ENCODE data around the gene HCLS1. TPM values are rescaled to one million over a fixed set of nuclear protein-coding genes. Genes with fewer than 3 reads are reported as not detected.

The HCLS1 gene
- total and polyA plus RNA-seq, 2 of the 8 experiments (the other 6 are each of a cell fraction or from before 2014, with no cell fraction given) = 0.53 to 1.3 TPM

DNA sequence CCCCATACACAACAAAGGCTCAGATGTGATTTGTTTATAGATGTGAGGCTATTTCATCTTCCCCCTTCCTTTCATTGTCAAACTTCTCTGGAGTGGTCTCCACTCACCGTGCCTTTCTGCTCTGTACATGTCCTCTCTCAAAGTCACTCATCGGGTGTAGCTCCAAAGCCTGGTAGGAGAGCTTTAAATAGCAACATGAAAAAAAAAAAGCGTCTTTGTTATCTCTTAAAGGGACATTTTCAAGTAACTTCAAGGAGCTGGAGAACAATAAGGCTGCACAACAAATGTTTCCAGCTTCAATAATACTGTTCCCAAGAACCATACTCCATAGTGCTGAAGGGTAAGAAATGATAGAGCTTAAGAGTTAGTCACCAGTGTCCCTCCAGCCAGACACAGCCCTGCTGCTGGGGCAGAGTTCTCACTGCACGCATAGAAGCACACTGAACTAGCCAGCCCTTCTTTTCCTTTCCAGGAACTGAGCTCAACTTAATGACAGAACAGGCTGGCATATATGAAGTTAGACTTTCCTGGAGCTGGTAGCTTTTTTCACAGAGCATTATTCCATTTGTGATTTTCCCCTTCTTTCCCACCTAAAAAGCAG lies 59.4 kb downstream of the HCLS1 start:
- 73% methylated on average over 4 of the region's 4 CpGs; no CpG with 5 or more reads in 1 of the 2 experiments for WGBS, 2 experiments (ENCODE audit: extremely low coverage in 1 of 2, insufficient coverage in 1 of 2, insufficient read length in 1 of 2, insufficient replicate concordance in 2 of 2, low coverage in 1 of 2, low lambda C conversion rate in 2 of 2, missing lambda C conversion rate in 1 of 2)
- Histone ChIP-seq H3K79me2 (ENCODE audit: control insufficient read depth in 1 of 2, insufficient read depth in 2 of 2, low read length in 2 of 2) (no peaks in the 10 kb centered on the region), H3K27ac (ENCODE audit: low read depth, low read length) (no peak overlapping the region), H3K9ac (replicated peaks in 1 of 4; ENCODE audit: extremely low read depth in 1 of 4, low read depth in 3 of 4, low read length in 3 of 4) (no peak overlapping the region), H4K20me1 (replicated peaks in 1 of 2; ENCODE audit: control insufficient read depth in 1 of 2, insufficient read depth in 2 of 2, low read length in 2 of 2) (no peaks in the 10 kb centered on the region), H4K91ac (replicated peaks; ENCODE audit: insufficient read length, low read length) (no peak overlapping the region), H2AFZ (ENCODE audit: low read length) (peak overlapping the region; percentile 60; the same call in 1 of the 2 replicates), H2AK5ac (ENCODE audit: low read depth, low read length) (no peak overlapping the region), H4K8ac (ENCODE audit: extremely low read depth, insufficient read depth, low read length) (no peak overlapping the region), H3K14ac (ENCODE audit: insufficient read length) (no peak overlapping the region), H3K4me3 (ENCODE audit: extremely low read depth in 1 of 4, insufficient read depth in 2 of 4, low read depth in 3 of 4, low read length in 4 of 4) (no peak overlapping the region), H3K23ac (ENCODE audit: insufficient read length) (no peak overlapping the region), H2BK15ac (ENCODE audit: low read length) (no peak overlapping the region), H3K23me2 (ENCODE audit: low read depth, low read length) (no peaks in the 10 kb centered on the region), H4K5ac (ENCODE audit: insufficient read length, low read depth, low read length) (no peak overlapping the region), H2BK5ac (ENCODE audit: low read depth, low read length) (peak overlapping the region; percentile 4; the same call in 1 of the 2 replicates), H3K4me2 (ENCODE audit: insufficient read depth in 1 of 2, low read depth in 2 of 2, low read length in 2 of 2) (no peak overlapping the region), H3K27me3 (replicated peaks in 1 of 4; ENCODE audit: control insufficient read depth in 3 of 4, extremely low read depth in 1 of 4, insufficient read depth in 3 of 4, low read length in 3 of 4) (no peaks in the 10 kb centered on the region), H3K79me1 (ENCODE audit: low read depth, low read length) (no peaks in the 10 kb centered on the region), H3K9me3 (ENCODE audit: insufficient read depth in 2 of 2, low read depth in 1 of 2, low read length in 1 of 2) (no peaks in the 10 kb centered on the region), H3K18ac (ENCODE audit: extremely low read depth, low read length) (no peak overlapping the region), H3K4ac (replicated peaks; ENCODE audit: insufficient read length, low read depth, low read length) (no peak overlapping the region), H3K4me1 (replicated peaks in 1 of 4; ENCODE audit: control insufficient read depth in 3 of 4, insufficient read depth in 4 of 4, low read length in 3 of 4) (peaks cover 3 to 11% (median 6%) of the 10 kb centered on the region in 4 experiments; a peak in 4 of 7 replicates), H3K56ac (replicated peaks; ENCODE audit: insufficient read length, low read depth, low read length) (no peak overlapping the region), H2BK12ac (ENCODE audit: low read depth, low read length) (peak overlapping the region; percentile 45; the same call in 1 of the 2 replicates), H2BK120ac (replicated peaks; ENCODE audit: low read depth, low read length) (no peak overlapping the region), H3K36me3 (ENCODE audit: control insufficient read depth in 2 of 4, insufficient read depth in 4 of 4, low read length in 3 of 4) (no peaks in the 10 kb centered on the region), H2BK20ac (ENCODE audit: low read length) (peak overlapping the region; percentile 63; the same call in 1 of the 2 replicates)
- CTCF ChIA-PET (ENCODE audit: partially characterized antibody) = interaction anchor here (1.1 to 1.7 kb wide), 4 partner anchors 8 to 75 kb away, joined by 3 to 7 read pairs (median 3); partner anchors contain the start of gene FBXO40
- POLR2A ChIA-PET (ENCODE audit: partially characterized antibody) = interaction anchor here (0.7 to 2.3 kb wide), 3 partner anchors 8 to 31 kb away, joined by 3 to 11 read pairs (median 4); partner anchors contain the start of gene FBXO40
- no peak for FAIRE-seq
- DNase-seq (ENCODE audit: low read depth in 1 of 2, low spot score in 2 of 2) = no peak
- no peak for TF ChIP-seq SAP30 (IDR thresholded peaks at IDR 0.05; ENCODE audit: insufficient read depth, insufficient replicate concordance, low read length)
- TF ChIP-seq EGR1 (IDR thresholded peaks at IDR 0.05; ENCODE audit: borderline replicate concordance, low read depth, low read length) = no peak
- no peak for TF ChIP-seq TEAD4 (IDR thresholded peaks at IDR 0.05; ENCODE audit: low read depth, low read length)
- TF ChIP-seq, protein P1, sequence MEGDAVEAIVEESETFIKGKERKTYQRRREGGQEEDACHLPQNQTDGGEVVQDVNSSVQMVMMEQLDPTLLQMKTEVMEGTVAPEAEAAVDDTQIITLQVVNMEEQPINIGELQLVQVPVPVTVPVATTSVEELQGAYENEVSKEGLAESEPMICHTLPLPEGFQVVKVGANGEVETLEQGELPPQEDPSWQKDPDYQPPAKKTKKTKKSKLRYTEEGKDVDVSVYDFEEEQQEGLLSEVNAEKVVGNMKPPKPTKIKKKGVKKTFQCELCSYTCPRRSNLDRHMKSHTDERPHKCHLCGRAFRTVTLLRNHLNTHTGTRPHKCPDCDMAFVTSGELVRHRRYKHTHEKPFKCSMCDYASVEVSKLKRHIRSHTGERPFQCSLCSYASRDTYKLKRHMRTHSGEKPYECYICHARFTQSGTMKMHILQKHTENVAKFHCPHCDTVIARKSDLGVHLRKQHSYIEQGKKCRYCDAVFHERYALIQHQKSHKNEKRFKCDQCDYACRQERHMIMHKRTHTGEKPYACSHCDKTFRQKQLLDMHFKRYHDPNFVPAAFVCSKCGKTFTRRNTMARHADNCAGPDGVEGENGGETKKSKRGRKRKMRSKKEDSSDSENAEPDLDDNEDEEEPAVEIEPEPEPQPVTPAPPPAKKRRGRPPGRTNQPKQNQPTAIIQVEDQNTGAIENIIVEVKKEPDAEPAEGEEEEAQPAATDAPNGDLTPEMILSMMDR (IDR thresholded peaks at IDR 0.05; ENCODE audit: control extremely low read depth in 1 of 3, insufficient read depth in 1 of 3, low read depth in 1 of 3, low read length in 3 of 3) = no peak
- TF ChIP-seq BCL11A (IDR thresholded peaks at IDR 0.05; ENCODE audit: low read depth in 2 of 2, low read length in 2 of 2) = no peak
- no peak for TF ChIP-seq BACH1 (IDR thresholded peaks at IDR 0.05; ENCODE audit: low read length)
- no peak for TF ChIP-seq KDM4A (IDR thresholded peaks at IDR 0.05; ENCODE audit: low read depth, low read length, severe bottlenecking)
- TF ChIP-seq RAD21 (IDR thresholded peaks at IDR 0.05 in 1 of 2, conservative IDR thresholded peaks at IDR 0.05 in 1 of 2; ENCODE audit: low read depth in 2 of 2, low read length in 2 of 2) = no peak
